ENCODE measurements around the gene BABAM2. TPM values are rescaled to one million over a fixed set of nuclear protein-coding genes. Genes with fewer than 3 reads are reported as not detected.

The BABAM2 gene
- total RNA-seq, 1 experiment from 2014 or later, result 57.6 TPM

DNA sequence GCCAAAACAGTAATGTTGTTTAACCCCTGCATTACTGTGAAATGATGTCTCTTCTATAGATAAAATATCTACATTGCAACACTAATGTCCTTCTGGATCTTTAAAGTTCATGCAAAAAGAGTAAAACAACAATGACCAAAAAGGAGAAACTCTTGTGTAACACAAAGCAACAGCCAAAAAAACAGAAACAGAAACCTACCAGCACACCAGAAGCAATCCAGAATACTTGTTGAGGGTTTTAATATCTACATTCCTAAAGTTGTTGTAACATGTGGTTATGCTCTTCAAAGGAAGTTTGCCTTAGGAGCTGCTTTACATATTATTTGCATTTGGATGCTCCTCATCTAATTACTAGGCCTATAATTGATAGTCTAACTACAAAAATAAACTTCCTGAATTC lies 157.2 kb downstream of the BABAM2 start:
- Mint-ChIP-seq H3K9me3 (ENCODE audit: unreplicated experiment) (no peaks in the 10 kb centered on the region), H3K36me3 (ENCODE audit: insufficient read depth, unreplicated experiment) (peaks cover 12% of the 10 kb centered on the region), H3K4me3 (ENCODE audit: unreplicated experiment) (no peak overlapping the region), H3K27me3 (ENCODE audit: insufficient read depth, unreplicated experiment) (no peaks in the 10 kb centered on the region), H3K4me1 (ENCODE audit: insufficient read depth, unreplicated experiment) (peaks cover 15% of the 10 kb centered on the region), H3K27ac (ENCODE audit: low read depth, unreplicated experiment) (peak overlapping the region; percentile 63)
- ChIA-PET CTCF (no interaction called here), POLR2A (interaction anchor here (1.2 kb wide), 1 partner anchor 85 kb away, joined by 3 read pairs; no protein-coding TSS in a partner anchor)
- TF ChIP-seq, protein P1, sequence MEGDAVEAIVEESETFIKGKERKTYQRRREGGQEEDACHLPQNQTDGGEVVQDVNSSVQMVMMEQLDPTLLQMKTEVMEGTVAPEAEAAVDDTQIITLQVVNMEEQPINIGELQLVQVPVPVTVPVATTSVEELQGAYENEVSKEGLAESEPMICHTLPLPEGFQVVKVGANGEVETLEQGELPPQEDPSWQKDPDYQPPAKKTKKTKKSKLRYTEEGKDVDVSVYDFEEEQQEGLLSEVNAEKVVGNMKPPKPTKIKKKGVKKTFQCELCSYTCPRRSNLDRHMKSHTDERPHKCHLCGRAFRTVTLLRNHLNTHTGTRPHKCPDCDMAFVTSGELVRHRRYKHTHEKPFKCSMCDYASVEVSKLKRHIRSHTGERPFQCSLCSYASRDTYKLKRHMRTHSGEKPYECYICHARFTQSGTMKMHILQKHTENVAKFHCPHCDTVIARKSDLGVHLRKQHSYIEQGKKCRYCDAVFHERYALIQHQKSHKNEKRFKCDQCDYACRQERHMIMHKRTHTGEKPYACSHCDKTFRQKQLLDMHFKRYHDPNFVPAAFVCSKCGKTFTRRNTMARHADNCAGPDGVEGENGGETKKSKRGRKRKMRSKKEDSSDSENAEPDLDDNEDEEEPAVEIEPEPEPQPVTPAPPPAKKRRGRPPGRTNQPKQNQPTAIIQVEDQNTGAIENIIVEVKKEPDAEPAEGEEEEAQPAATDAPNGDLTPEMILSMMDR (IDR thresholded peaks at IDR 0.05; ENCODE audit: unreplicated experiment), result no peak
- DNase-seq (ENCODE audit: unreplicated experiment), result peak; percentile 44
- intact Hi-C loops (cut with micrococcal nuclease), result no loop called here
- BruUV-seq (replicated peaks), result no TSS peak

DNA sequence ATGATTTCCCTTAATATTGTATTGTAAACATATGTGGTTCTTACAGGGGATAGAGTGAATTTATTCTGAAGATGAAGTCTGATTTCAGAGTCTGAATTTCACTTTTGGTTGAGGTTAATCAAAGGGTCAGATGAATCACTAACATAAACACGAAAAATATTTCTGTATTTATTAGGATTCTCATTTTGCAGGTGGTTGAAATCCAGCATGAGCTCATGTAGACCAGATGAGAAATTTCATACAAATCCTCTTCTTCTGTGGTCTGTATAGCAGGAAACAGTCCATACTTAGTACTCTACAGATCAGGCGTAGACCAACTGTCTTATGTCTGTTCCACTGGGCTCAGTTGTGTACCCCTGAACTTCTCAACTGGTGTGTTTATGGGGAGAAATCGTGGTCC lies 157.8 kb downstream of the BABAM2 start:
- H3K27me3 Mint-ChIP-seq (ENCODE audit: insufficient read depth, unreplicated experiment), result no peaks in the 10 kb centered on the region
- H3K27ac Mint-ChIP-seq (ENCODE audit: low read depth, unreplicated experiment), result peak overlapping the region; percentile 63
- H3K4me1 Mint-ChIP-seq (ENCODE audit: insufficient read depth, unreplicated experiment), result peaks cover 15% of the 10 kb centered on the region
- H3K9me3 Mint-ChIP-seq (ENCODE audit: unreplicated experiment), result no peaks in the 10 kb centered on the region
- no peak for DNase-seq (ENCODE audit: unreplicated experiment)
- ChIA-PET POLR2A (interaction anchor here (1.2 kb wide), 1 partner anchor 86 kb away, joined by 3 read pairs; no protein-coding TSS in a partner anchor), CTCF (interaction anchor here (0.6 kb wide), 1 partner anchor 1087 kb away, joined by 3 read pairs; no protein-coding TSS in a partner anchor)
- BruUV-seq (replicated peaks), result no TSS peak
- TF ChIP-seq, protein P1 (IDR thresholded peaks at IDR 0.05; ENCODE audit: unreplicated experiment), result no peak
- no peak overlapping the region for H3K4me3 Mint-ChIP-seq (ENCODE audit: unreplicated experiment)
- H3K36me3 Mint-ChIP-seq (ENCODE audit: insufficient read depth, unreplicated experiment), result peaks cover 12% of the 10 kb centered on the region
- intact Hi-C loops (cut with micrococcal nuclease), result no loop called here

DNA sequence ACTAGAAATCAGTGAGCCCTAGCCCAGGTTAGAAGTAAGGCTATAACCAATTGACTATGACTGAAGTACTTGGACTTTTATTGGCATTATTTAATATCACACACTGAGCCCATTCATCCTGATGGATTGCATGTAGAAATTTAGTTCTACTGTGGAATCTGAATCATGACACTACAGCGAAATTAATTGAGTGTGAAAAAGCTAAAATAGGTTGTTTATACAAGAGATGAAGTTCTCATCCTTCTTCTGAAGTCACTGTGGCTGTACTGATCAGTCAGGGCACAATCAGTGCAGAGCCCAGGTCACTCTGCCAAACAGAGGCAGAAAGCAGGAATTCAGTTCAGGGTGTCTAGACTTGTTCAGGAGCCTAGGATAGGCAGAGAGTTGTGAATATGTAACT lies 158.9 kb downstream of the BABAM2 start:
- intact Hi-C loops (cut with micrococcal nuclease), result no loop called here
- Mint-ChIP-seq H3K36me3 (ENCODE audit: insufficient read depth, unreplicated experiment) (peaks cover 17% of the 10 kb centered on the region), H3K9me3 (ENCODE audit: unreplicated experiment) (no peaks in the 10 kb centered on the region), H3K4me3 (ENCODE audit: unreplicated experiment) (no peak overlapping the region), H3K27me3 (ENCODE audit: insufficient read depth, unreplicated experiment) (no peaks in the 10 kb centered on the region), H3K4me1 (ENCODE audit: insufficient read depth, unreplicated experiment) (peaks cover 15% of the 10 kb centered on the region), H3K27ac (ENCODE audit: low read depth, unreplicated experiment) (no peak overlapping the region)
- TF ChIP-seq, protein P1 (IDR thresholded peaks at IDR 0.05; ENCODE audit: unreplicated experiment), result no peak
- ChIA-PET CTCF (no interaction called here), POLR2A (interaction anchor here (0.6 kb wide), 1 partner anchor 35 kb away, joined by 3 read pairs; no protein-coding TSS in a partner anchor)
- DNase-seq (ENCODE audit: unreplicated experiment), result no peak
- BruUV-seq (replicated peaks), result no TSS peak

DNA sequence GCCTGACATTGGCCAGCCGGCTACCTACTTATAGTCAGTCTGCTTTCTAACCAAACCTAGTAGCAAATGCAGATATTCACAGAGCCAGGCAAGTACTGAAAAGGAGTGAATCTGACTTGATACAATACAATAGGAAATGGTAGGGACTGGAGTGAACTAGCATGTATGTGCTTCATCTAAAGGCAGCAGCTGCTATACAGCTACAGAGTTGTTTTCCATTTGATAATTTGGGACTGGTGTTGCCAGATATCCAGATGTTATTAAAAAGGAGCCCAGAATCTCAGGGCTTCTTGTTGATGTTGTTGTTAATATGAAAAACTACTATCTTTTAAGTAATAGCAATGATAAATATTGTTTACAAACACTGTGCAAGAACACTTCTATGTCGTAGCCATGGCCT lies 159.4 kb downstream of the BABAM2 start:
- Mint-ChIP-seq H3K36me3 (ENCODE audit: insufficient read depth, unreplicated experiment) (peaks cover 18% of the 10 kb centered on the region), H3K27ac (ENCODE audit: low read depth, unreplicated experiment) (no peak overlapping the region), H3K9me3 (ENCODE audit: unreplicated experiment) (no peaks in the 10 kb centered on the region), H3K4me1 (ENCODE audit: insufficient read depth, unreplicated experiment) (peaks cover 15% of the 10 kb centered on the region), H3K4me3 (ENCODE audit: unreplicated experiment) (no peak overlapping the region), H3K27me3 (ENCODE audit: insufficient read depth, unreplicated experiment) (no peaks in the 10 kb centered on the region)
- DNase-seq (ENCODE audit: unreplicated experiment), result no peak
- ChIA-PET POLR2A (no interaction called here), CTCF (no interaction called here)
- intact Hi-C loops (cut with micrococcal nuclease), result no loop called here
- no TSS peak for BruUV-seq (replicated peaks)
- TF ChIP-seq, protein P1 (IDR thresholded peaks at IDR 0.05; ENCODE audit: unreplicated experiment), result no peak

Data from MCF 10A (cell line).